SJSA1 (cell line): ENCODE results near the gene LAMA5. TPM values are rescaled to one million over a fixed set of nuclear protein-coding genes. Genes with fewer than 3 reads are reported as not detected.

Experiments used
- DNase-seq, 2 experiments: peaks; one replicate each; pipeline ENCODE4 v3.0.0-alpha.2; 2015 to 2020; ENCODE audit warnings: low spot score in 2 of 2, low read depth in 1 of 2
- H3K27ac ChIP-seq: fragments of 250-450 bp; sonication (Bioruptor Pico); 2 replicates; pipeline ENCODE4 v1.5.1; 2020; ENCODE audit warnings: mild to moderate bottlenecking, moderate library complexity
- H3K27me3 ChIP-seq: fragments of 250-450 bp; sonication (Bioruptor Pico); replicated peaks from 2 replicates; pipeline ENCODE4 v1.5.1; 2020; ENCODE audit warnings: mild to moderate bottlenecking, moderate library complexity
- H3K36me3 ChIP-seq: fragments of 250-450 bp; sonication (Bioruptor Pico); 2 replicates; pipeline ENCODE4 v1.5.1; 2020; ENCODE audit warnings: mild to moderate bottlenecking
- H3K4me1 ChIP-seq: fragments of 250-450 bp; sonication (Bioruptor Pico); replicated peaks from 2 replicates; pipeline ENCODE4 v1.6.1; 2021; ENCODE audit warnings: mild to moderate bottlenecking
- H3K4me3 ChIP-seq: fragments of 250-450 bp; sonication (Bioruptor Pico); 2 replicates; pipeline ENCODE4 v1.5.1; 2020; ENCODE audit warnings: mild to moderate bottlenecking
- H3K9me3 ChIP-seq: fragments of 250-450 bp; sonication (Bioruptor Pico); replicated peaks from 2 replicates; pipeline ENCODE4 v1.5.1; 2020; ENCODE audit warnings: mild to moderate bottlenecking
- total RNA-seq: library from RNA; depleted of rRNA; stranded (reverse); fragments of >200 nt; shearing (Covaris generic); gene quantifications from 2 replicates; pipeline ENCODE4 v1.2.3, GENCODE V29; 2014

Gene LAMA5
- total RNA-seq, 1 experiment from 2014 or later = 3.6 TPM

GRCh38 chr20:62326559-62326958 is 40.6 kb downstream of the LAMA5 start:
- no peak for DNase-seq
- Histone ChIP-seq H3K9me3 (no peaks in the 10 kb centered on the region), H3K4me1 (no peaks in the 10 kb centered on the region), H3K27ac (no peak overlapping the region), H3K4me3 (no peak overlapping the region), H3K36me3 (no peaks in the 10 kb centered on the region), H3K27me3 (no peaks in the 10 kb centered on the region)

- no peak for DNase-seq
- no peaks in the 10 kb centered on the region for H3K9me3 ChIP-seq
- no peak overlapping the region for H3K4me3 ChIP-seq
- H3K36me3 ChIP-seq = no peaks in the 10 kb centered on the region
- no peak overlapping the region for H3K27ac ChIP-seq
- no peaks in the 10 kb centered on the region for H3K27me3 ChIP-seq
- no peaks in the 10 kb centered on the region for H3K4me1 ChIP-seq
These were observed 41.8 kb downstream of the LAMA5 start for GRCh38 chr20:62325172-62325905.

- no peaks in the 10 kb centered on the region for H3K27me3 ChIP-seq
- no peaks in the 10 kb centered on the region for H3K9me3 ChIP-seq
- H3K4me3 ChIP-seq = no peak overlapping the region
- H3K27ac ChIP-seq = no peak overlapping the region
- H3K36me3 ChIP-seq = no peaks in the 10 kb centered on the region
- DNase-seq = no peak
- H3K4me1 ChIP-seq = no peaks in the 10 kb centered on the region
These were observed 42.9 kb downstream of the LAMA5 start for GRCh38 chr20:62323980-62324906.

- Histone ChIP-seq H3K27ac (no peak overlapping the region), H3K4me1 (no peaks in the 10 kb centered on the region)
These were observed 43.7 kb downstream of the LAMA5 start for GRCh38 chr20:62323146-62323979.

GRCh38 chr20:62322492-62323041 is 44.5 kb downstream of the LAMA5 start:
- H3K27me3 ChIP-seq = no peaks in the 10 kb centered on the region
- no peaks in the 10 kb centered on the region for H3K4me1 ChIP-seq
- H3K9me3 ChIP-seq = no peaks in the 10 kb centered on the region
- no peak for DNase-seq
- H3K27ac ChIP-seq = no peak overlapping the region
- H3K36me3 ChIP-seq = no peaks in the 10 kb centered on the region
- no peak overlapping the region for H3K4me3 ChIP-seq

More at GRCh38 chr20:62323146-62323979, 43.7 kb downstream of the LAMA5 start:
- DNase-seq = no peak
- H3K36me3 ChIP-seq = no peaks in the 10 kb centered on the region
- H3K4me3 ChIP-seq = no peak overlapping the region
- H3K9me3 ChIP-seq = no peaks in the 10 kb centered on the region
- no peaks in the 10 kb centered on the region for H3K27me3 ChIP-seq

- Histone ChIP-seq H3K27ac (no peak overlapping the region), H3K27me3 (no peaks in the 10 kb centered on the region), H3K4me1 (no peaks in the 10 kb centered on the region), H3K36me3 (no peaks in the 10 kb centered on the region), H3K9me3 (no peaks in the 10 kb centered on the region), H3K4me3 (no peak overlapping the region)
- DNase-seq = no peak
These were observed 45.1 kb downstream of the LAMA5 start for GRCh38 chr20:62321975-62322374.

GRCh38 chr20:62321521-62321948 is 45.6 kb downstream of the LAMA5 start:
- no peaks in the 10 kb centered on the region for H3K9me3 ChIP-seq
- no peak for DNase-seq
- no peak overlapping the region for H3K27ac ChIP-seq
- no peak overlapping the region for H3K4me3 ChIP-seq
- no peaks in the 10 kb centered on the region for H3K27me3 ChIP-seq
- H3K36me3 ChIP-seq = no peaks in the 10 kb centered on the region
- no peaks in the 10 kb centered on the region for H3K4me1 ChIP-seq

- no peak for DNase-seq
- Histone ChIP-seq H3K4me3 (no peak overlapping the region), H3K36me3 (no peaks in the 10 kb centered on the region), H3K4me1 (no peaks in the 10 kb centered on the region), H3K27me3 (no peaks in the 10 kb centered on the region), H3K9me3 (no peaks in the 10 kb centered on the region), H3K27ac (no peak overlapping the region)
These were observed 46.3 kb downstream of the LAMA5 start for GRCh38 chr20:62320581-62321354.

- DNase-seq = no peak
- Histone ChIP-seq H3K27me3 (no peaks in the 10 kb centered on the region), H3K27ac (no peak overlapping the region), H3K4me3 (no peak overlapping the region), H3K4me1 (no peaks in the 10 kb centered on the region), H3K9me3 (no peaks in the 10 kb centered on the region), H3K36me3 (no peaks in the 10 kb centered on the region)
These were observed 47.7 kb downstream of the LAMA5 start for GRCh38 chr20:62319346-62319909.

- H3K36me3 ChIP-seq = no peaks in the 10 kb centered on the region
- no peaks in the 10 kb centered on the region for H3K9me3 ChIP-seq
- no peaks in the 10 kb centered on the region for H3K27me3 ChIP-seq
- H3K4me1 ChIP-seq = no peaks in the 10 kb centered on the region
- H3K27ac ChIP-seq = no peak overlapping the region
- no peak overlapping the region for H3K4me3 ChIP-seq
- DNase-seq = no peak
These were observed 48.4 kb downstream of the LAMA5 start for GRCh38 chr20:62318400-62319345.

GRCh38 chr20:62317167-62317655 is 49.9 kb downstream of the LAMA5 start:
- H3K4me1 ChIP-seq = no peaks in the 10 kb centered on the region
- H3K4me3 ChIP-seq = no peak overlapping the region
- H3K27me3 ChIP-seq = no peaks in the 10 kb centered on the region
- H3K9me3 ChIP-seq = no peaks in the 10 kb centered on the region
- DNase-seq = no peak
- H3K36me3 ChIP-seq = no peaks in the 10 kb centered on the region
- H3K27ac ChIP-seq = no peak overlapping the region
